Brain microvascular endothelial cell (primary cell): ENCODE data around the gene OMG.
A peak's percentile ranks its signal among the peaks of the same experiment; 100 is the strongest.
"Not testable (repeated sequence)": the region's sequence is repeated elsewhere in the genome, so short reads cannot be mapped to it uniquely, and the experiment has no call there.

Experiments used
- DNase-seq: peaks from one replicate; pipeline ENCODE4 v3.0.0-alpha.2; 2020
- H3K27ac ChIP-seq: fragments of 250-450 bp; sonication (Bioruptor Pico); 2 replicates; pipeline ENCODE4 v1.5.1; 2020; ENCODE audit warnings: mild to moderate bottlenecking, moderate library complexity
- H3K27me3 ChIP-seq: fragments of 250-450 bp; sonication (Bioruptor Pico); replicated peaks from 2 replicates; pipeline ENCODE4 v1.5.1; 2020; ENCODE audit warnings: mild to moderate bottlenecking
- H3K36me3 ChIP-seq: fragments of 250-450 bp; sonication (Bioruptor Pico); replicated peaks from 2 replicates; pipeline ENCODE4 v1.5.1; 2020; ENCODE audit warnings: mild to moderate bottlenecking
- H3K4me3 ChIP-seq: 2 replicates; pipeline ENCODE4 v1.5.1; 2011; ENCODE audit warnings: low read depth, mild to moderate bottlenecking, control low read depth, low read length, moderate library complexity
- CTCF ChIP-seq: IDR thresholded peaks from 2 replicates; pipeline ENCODE4 v1.5.1; 2011; ENCODE audit warnings: low read depth, mild to moderate bottlenecking, moderate library complexity, low read length, control low read depth, inconsistent platforms; ENCODE audit errors: missing control alignments
- in situ Hi-C: cut with HindIII; loops from 2 replicates; pipeline ENCODE4 v1.10.0; 2017; ENCODE audit warnings: low sequenced_read_pairs, low pct_ligation_motif_present

The OMG gene

GRCh38 chr17:31318851-31319661 is 22.0 kb upstream of the OMG start:
- no peaks in the 10 kb centered on the region for H3K27me3 ChIP-seq
- H3K27ac ChIP-seq = no peak overlapping the region
- no peak for DNase-seq
- no peak overlapping the region for H3K4me3 ChIP-seq
- in situ Hi-C loops = no loop called here
- TF ChIP-seq CTCF = no peak
- no peaks in the 10 kb centered on the region for H3K36me3 ChIP-seq

GRCh38 chr17:31318298-31318801 is 21.3 kb upstream of the OMG start:
- no peak overlapping the region for H3K4me3 ChIP-seq
- in situ Hi-C loops = no loop called here
- peak; percentile 45 for DNase-seq
- H3K27me3 ChIP-seq = no peaks in the 10 kb centered on the region
- H3K27ac ChIP-seq = no peak overlapping the region
- H3K36me3 ChIP-seq = no peaks in the 10 kb centered on the region
- no peak for TF ChIP-seq CTCF

- in situ Hi-C loops = no loop called here
- Histone ChIP-seq H3K27me3 (no peaks in the 10 kb centered on the region), H3K27ac (peak overlapping the region; percentile 2), H3K4me3 (no peak overlapping the region), H3K36me3 (no peaks in the 10 kb centered on the region)
- no peak for DNase-seq
- TF ChIP-seq CTCF = no peak
Measured at GRCh38 chr17:31314782-31315100, 17.7 kb upstream of the OMG start.

- Histone ChIP-seq H3K36me3 (no peaks in the 10 kb centered on the region), H3K27me3 (no peaks in the 10 kb centered on the region), H3K27ac (peak within 1 kb of the TSS; percentile 57), H3K4me3 (peak within 1 kb of the TSS; percentile 1)
- no peak for TF ChIP-seq CTCF
- in situ Hi-C loops = no loop called here
- peak; percentile 58 for DNase-seq
Measured at GRCh38 chr17:31313982-31314781, 17.1 kb upstream of the OMG start, which contains the start of gene EVI2B. EVI2B (minus strand) TSS chr17:31314054; CDS start chr17:31305609, 8,445 bp downstream.

GRCh38 chr17:31312223-31312622 is 15.2 kb upstream of the OMG start:
- H3K4me3 ChIP-seq, H3K27me3 ChIP-seq, H3K27ac ChIP-seq, DNase-seq, H3K36me3 ChIP-seq, in situ Hi-C loops: not testable (repeated sequence)

- TF ChIP-seq CTCF = no peak
- H3K36me3 ChIP-seq = no peaks in the 10 kb centered on the region
- no peak overlapping the region for H3K27ac ChIP-seq
- no peaks in the 10 kb centered on the region for H3K27me3 ChIP-seq
- no peak overlapping the region for H3K4me3 ChIP-seq
- no peak for DNase-seq
- in situ Hi-C loops = no loop called here
Measured at GRCh38 chr17:31311526-31311925, 14.5 kb upstream of the OMG start.
